Effector memory CD4-positive, alpha-beta T cell (primary cell): ENCODE data around the gene OR6X1.

ENCODE experiments used
- DNase-seq, 3 donors: peaks; one replicate each; pipeline ENCODE4 v3.0.0-alpha.2; 2020
- H3K27ac ChIP-seq: 2 replicates; pipeline ENCODE4 v1.7.0; 2013; ENCODE audit warnings: mild to moderate bottlenecking, low read length, moderate library complexity; ENCODE audit not compliant: insufficient read depth, poor library complexity, severe bottlenecking
- H3K27me3 ChIP-seq: replicated peaks from 2 replicates; pipeline ENCODE4 v1.7.0; 2013; ENCODE audit warnings: mild to moderate bottlenecking, low read length; ENCODE audit not compliant: insufficient read depth, control insufficient read depth, poor library complexity, severe bottlenecking
- H3K36me3 ChIP-seq: 2 replicates; pipeline ENCODE4 v1.7.0; 2013; ENCODE audit warnings: mild to moderate bottlenecking, low read length, moderate library complexity; ENCODE audit not compliant: control insufficient read depth, insufficient read depth
- H3K4me1 ChIP-seq: 2 replicates; pipeline ENCODE4 v1.7.0; 2013; ENCODE audit warnings: low read length, mild to moderate bottlenecking; ENCODE audit not compliant: control insufficient read depth, insufficient read depth, poor library complexity, severe bottlenecking
- H3K4me3 ChIP-seq: 2 replicates; pipeline ENCODE4 v1.7.0; 2013; ENCODE audit warnings: low read length, low read depth, mild to moderate bottlenecking; ENCODE audit not compliant: insufficient read depth, poor library complexity, severe bottlenecking
- H3K9me3 ChIP-seq: 2 replicates; pipeline ENCODE4 v1.7.0; 2013; ENCODE audit warnings: mild to moderate bottlenecking, low read length, moderate library complexity; ENCODE audit not compliant: control insufficient read depth

Gene OR6X1

DNA sequence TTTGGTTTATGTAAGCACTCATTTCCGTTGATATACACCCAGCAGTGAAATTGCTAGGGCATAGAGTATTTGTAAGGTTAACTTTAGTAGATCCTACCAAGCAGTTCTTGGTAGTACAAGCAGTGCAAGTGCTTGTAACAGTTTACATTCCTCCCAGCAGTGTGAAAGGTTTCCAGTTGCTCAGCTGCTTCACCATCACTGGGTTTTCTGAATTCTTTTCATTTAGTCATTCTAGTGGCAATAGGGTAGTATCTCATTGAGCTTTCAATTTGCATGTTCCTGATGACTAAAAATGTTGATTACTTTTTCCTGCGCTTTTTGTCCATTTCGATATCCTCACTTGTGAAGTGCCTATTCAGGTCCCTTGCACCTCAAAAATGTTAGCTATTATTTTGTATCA, 47.1 kb downstream of the OR6X1 start:
- no peaks in the 10 kb centered on the region for H3K27me3 ChIP-seq
- no peak overlapping the region for H3K4me3 ChIP-seq
- H3K36me3 ChIP-seq = no peaks in the 10 kb centered on the region
- no peaks in the 10 kb centered on the region for H3K4me1 ChIP-seq
- no peak for DNase-seq
- no peaks in the 10 kb centered on the region for H3K9me3 ChIP-seq
- no peak overlapping the region for H3K27ac ChIP-seq

DNA sequence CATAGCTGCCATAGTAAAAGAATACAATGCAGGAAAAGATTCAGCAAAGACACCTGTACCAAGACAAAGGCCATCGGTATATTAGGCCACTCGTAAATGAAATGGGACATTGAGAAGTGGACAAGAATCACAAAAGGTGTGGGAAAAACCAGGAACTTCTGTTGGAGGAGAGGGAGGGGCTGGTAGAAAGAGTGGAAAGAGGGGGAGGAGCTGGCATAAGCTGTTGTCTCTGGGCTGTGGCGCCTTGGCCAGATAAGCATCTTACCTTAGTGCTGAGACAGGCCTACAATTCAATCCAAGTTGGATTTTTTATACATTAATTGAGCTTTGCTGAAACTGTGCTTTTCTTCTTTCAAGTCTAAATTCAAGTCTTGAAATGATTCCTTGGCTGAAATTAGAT, 50.0 kb downstream of the OR6X1 start:
- Histone ChIP-seq H3K36me3 (no peaks in the 10 kb centered on the region), H3K9me3 (no peaks in the 10 kb centered on the region), H3K27ac (no peak overlapping the region), H3K27me3 (no peaks in the 10 kb centered on the region), H3K4me3 (no peak overlapping the region), H3K4me1 (no peaks in the 10 kb centered on the region)
- no peak for DNase-seq
